GM10266 (cell line): ENCODE results near the gene CLIC6.

Source experiments
- DNase-seq: peaks from one replicate; pipeline ENCODE4 v3.0.0; 2012; ENCODE audit errors: extremely low spot score
- TF ChIP-seq, protein P1 (sequence below): IDR thresholded peaks from 2 replicates; pipeline ENCODE4 v1.5.1; 2012; ENCODE audit warnings: mild to moderate bottlenecking, low read depth; ENCODE audit not compliant: control insufficient read depth, insufficient read depth; ENCODE audit errors: missing control alignments

Gene CLIC6

DNA sequence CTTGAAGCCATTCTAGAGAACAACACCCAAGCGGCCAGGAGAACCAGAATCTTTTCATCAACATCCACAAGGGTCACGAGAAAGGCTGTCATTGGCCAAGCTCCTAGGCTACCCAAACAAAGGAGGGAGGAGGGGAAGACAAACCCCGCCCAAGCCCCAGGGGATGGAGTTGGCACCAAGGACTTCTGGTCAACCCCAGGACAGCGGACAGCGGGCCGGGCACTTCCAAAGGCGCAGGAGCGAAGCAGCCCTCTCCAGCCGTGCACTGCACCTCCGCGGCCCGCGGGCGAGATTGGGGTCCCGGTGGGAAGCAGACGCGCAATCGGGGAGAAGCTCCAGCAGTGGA is at the start of gene CLIC6:
Gene CLIC6, plus strand, starts transcription at position 192 of the 346 bp plus-strand sequence. CDS start 395 bp downstream, outside the sequence.
- DNase-seq: no peak
- TF ChIP-seq, protein P1, sequence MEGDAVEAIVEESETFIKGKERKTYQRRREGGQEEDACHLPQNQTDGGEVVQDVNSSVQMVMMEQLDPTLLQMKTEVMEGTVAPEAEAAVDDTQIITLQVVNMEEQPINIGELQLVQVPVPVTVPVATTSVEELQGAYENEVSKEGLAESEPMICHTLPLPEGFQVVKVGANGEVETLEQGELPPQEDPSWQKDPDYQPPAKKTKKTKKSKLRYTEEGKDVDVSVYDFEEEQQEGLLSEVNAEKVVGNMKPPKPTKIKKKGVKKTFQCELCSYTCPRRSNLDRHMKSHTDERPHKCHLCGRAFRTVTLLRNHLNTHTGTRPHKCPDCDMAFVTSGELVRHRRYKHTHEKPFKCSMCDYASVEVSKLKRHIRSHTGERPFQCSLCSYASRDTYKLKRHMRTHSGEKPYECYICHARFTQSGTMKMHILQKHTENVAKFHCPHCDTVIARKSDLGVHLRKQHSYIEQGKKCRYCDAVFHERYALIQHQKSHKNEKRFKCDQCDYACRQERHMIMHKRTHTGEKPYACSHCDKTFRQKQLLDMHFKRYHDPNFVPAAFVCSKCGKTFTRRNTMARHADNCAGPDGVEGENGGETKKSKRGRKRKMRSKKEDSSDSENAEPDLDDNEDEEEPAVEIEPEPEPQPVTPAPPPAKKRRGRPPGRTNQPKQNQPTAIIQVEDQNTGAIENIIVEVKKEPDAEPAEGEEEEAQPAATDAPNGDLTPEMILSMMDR: no peak

DNA sequence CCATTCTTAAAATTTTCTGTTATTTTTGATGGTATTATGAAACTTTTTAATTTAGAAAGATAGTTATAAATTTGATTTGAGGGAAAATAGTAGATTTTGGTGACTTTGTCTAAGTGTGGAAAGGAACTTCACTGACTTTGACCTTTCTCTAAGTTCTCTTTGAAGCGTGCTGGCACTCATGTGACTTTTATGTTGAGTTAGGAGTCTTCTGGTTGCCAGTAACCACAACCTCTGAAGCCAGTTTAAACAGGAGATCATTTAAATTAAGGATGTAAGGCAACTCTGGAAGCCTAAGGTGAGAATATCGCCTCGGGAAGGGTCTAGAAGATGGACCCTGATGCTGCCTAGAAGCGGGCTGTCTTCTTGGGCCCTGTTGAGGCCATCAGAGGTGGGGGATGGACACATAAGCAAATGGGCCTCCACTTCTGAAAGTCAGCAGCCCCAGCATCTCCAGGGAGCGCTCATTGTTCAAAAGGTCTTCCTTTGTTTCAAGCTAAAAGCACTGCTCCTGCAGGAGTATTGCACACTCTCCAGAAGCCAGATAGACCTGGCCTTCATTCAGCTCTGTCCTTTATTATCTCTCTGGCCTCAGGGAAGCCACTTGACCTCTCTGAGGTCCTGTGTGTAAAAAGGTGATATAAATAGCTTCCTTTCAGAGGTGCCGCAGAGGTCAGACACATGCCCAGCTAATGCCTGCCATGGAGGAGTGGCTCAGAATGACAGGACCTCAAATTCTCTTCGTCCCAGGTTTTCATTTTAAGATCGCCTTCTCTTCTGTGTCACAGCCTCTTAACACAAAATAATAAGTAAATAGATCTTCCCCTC is 48.7 kb upstream of the CLIC6 start:
- TF ChIP-seq, protein P1: no peak
- DNase-seq: no peak

DNA sequence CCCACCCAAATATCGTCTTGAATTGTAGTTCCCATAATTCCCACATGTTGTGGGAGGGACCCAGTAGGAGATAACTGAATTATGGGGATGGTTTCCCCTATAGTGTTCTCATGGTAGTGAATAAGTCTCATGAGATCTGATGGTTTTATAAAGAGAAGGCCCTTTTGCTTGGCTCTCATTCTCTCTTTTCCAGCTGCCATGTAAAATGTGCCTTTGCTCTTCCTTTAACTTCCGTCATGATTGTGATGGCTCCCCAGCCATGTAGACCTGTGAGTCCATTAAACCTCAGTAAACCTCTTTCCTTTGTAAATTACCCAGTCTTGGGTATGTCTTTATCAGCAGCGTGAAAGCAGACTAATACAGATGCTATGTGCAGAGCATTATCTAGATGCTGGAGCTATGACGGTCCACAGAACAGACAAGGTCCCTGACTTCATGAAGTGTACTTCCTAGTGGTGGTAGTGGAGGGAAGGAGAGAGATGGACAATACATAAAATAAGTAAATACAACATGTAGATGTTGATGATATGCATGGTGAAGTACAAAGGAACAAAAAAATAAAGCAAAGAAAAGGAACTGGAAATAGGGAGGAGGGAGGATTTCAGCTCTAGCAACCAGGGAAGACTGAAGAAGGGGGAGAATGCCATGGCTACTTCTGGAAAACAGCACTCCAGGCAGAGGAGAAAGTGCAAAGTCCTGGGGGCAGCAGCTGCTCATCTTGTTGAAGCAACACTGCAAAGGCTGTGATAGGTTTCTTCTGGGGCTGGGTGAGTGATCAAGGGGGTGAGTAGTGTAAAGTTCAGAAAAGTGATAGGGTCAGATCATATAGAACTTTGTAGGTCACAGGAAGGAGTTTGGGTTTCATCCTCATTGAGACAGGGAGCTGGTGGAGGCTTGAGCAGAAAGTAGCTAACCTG is 47.1 kb upstream of the CLIC6 start:
- TF ChIP-seq, protein P1: no peak
- no peak for DNase-seq

DNA sequence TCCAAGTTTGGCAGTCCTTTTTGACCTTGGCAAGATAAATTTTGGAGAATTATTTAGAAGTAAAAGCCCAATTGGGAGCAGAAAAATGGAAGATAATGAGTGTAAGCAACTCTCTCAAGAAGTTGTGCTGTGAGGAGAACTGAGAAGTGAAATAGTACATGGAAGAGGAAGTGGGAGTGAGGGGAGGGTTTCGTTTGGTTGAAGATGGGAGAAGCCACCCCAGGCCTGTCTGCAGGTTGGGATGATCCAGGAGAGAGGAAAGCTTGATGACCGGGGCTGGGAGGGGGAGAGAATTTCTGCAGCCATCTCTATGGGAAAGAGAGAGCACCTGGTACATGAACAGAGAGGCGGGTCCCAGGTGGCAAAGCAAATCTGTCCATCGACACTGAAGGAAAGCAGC is 45.3 kb upstream of the CLIC6 start:
- no peak for DNase-seq
- TF ChIP-seq, protein P1: no peak

DNA sequence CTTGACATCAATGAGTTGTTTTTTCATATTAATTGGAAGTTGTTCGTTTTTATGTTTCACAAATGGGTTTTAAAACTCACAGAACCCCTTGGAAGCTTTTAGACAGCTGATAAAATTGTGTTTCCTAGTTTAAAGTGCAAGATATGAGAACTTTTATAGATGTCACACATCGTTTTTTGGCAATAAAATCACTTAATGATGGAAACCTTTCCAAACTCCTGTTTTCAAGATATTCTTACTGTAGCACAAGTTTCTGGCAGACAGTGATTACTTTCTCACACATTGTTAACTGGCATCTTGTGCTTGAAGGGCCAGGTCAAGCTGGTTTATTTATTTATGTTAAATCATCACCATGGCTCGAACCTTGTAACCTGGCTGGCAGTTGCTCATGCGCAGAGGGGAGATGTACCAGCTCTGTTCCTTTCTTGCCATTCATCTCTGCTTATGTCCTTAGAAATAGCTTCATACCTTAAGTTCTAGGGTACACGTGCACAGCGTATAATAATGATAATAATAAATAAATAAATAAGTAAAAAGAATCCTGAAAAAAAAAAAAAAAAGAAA is 43.7 kb upstream of the CLIC6 start:
- TF ChIP-seq, protein P1: no peak
- DNase-seq: no peak

DNA sequence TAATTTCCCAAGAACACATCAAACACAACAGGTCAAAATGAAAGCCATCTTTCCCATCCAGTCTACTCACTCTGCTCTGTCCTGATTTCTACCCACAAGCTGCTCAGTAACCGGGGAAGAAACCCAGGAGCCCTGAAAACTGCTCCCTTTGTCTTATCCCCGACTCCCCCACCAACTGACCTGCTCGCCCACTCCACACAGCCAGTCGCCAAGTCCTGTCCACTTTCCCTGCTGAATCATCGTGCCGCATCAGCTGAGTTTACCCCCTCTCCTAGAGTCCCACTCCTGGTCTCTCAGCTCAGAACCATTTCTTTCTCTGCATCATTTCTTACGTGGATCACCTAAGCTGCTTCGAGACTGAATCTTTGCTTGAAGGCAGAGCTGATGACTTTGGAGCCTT is 42.7 kb upstream of the CLIC6 start:
- TF ChIP-seq, protein P1: no peak

DNA sequence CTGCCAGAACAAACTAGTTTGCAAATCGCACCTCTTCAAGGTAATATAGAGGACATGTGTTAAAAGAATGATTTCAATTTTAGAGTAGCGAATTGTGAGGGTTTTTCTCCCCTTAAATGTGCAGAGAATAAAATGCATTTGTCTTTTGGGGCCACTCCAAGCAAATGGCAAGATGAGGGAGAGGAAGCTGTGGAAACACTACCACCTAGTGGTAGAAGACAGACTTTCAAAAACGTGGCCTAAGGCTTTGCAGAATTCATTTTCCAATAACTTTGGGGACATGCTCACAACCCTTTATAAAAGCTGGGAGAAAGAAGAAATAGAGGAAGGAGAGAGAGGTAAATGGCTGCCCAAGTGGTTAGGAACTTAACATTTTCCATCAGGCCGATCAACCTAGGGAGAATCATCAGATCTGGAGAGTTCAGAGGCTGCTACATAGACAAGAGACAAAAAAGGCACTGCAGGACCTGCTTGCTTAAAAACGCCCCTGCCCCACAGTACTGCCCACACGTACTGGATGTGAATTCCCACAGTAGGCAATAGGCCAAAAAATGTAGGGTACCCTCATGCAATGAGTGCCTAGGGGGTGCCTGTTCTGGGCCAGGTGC is 38.2 kb upstream of the CLIC6 start:
- TF ChIP-seq, protein P1: peak; percentile 76
- DNase-seq: peak; percentile 62

More for the DNA sequence above, 42.7 kb upstream of the CLIC6 start:
- no peak for DNase-seq
